Measurements from ENCODE around the gene ARHGEF38. TPM values are rescaled to one million over a fixed set of nuclear protein-coding genes. Genes with fewer than 3 reads are reported as not detected.

ARHGEF38 gene
- polyA plus RNA-seq, 3 donors = not detected

DNA sequence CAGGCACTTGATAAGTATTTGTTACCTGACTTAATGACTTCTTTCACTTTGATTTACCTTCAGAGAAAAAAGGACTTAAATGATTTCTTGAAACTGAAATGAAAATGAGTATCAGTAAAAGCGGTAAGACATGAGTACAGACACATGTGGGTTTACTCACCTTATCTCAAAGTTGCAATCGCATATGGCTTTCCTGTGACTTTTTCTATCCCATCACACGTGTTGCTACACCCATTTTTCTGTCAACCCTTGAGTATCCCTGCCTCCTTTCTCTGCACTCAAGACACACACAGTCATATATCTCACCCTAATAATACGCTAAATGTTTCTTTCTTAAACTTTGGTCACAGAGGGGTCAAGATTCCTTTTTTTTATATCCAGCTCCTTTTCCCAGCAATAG lies 11.0 kb upstream of the ARHGEF38 start:
- no peak for DNase-seq
- no peak overlapping the region for H3K27ac Mint-ChIP-seq
- H2AFZ ChIP-seq (ENCODE audit: insufficient read depth, low read depth, low read length, poor library complexity, severe bottlenecking) = no peak overlapping the region

DNA sequence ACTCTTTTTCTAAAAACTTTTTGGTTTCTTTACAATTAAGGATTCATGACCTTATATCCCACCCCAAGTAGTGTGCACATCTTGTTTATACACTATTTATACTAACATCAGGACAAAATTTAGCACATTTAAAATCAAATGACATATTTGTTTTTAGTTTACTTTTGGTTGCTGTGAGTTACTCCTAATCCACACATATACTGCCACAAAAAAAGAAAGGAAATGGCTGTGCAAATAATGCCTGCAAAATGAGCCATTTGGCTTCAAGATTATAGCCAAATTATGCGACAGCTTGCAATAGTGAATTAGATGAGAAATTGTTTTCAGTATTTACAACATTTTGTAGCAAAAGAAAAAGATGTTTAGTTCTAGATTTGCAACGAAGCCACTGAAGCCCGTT lies 10.4 kb upstream of the ARHGEF38 start:
- H3K27me3 Mint-ChIP-seq (ENCODE audit: low read depth in 3 of 3) = peaks cover 0 to 6% (median 0%) of the 10 kb centered on the region in 3 donors
- TF ChIP-seq, protein P1, sequence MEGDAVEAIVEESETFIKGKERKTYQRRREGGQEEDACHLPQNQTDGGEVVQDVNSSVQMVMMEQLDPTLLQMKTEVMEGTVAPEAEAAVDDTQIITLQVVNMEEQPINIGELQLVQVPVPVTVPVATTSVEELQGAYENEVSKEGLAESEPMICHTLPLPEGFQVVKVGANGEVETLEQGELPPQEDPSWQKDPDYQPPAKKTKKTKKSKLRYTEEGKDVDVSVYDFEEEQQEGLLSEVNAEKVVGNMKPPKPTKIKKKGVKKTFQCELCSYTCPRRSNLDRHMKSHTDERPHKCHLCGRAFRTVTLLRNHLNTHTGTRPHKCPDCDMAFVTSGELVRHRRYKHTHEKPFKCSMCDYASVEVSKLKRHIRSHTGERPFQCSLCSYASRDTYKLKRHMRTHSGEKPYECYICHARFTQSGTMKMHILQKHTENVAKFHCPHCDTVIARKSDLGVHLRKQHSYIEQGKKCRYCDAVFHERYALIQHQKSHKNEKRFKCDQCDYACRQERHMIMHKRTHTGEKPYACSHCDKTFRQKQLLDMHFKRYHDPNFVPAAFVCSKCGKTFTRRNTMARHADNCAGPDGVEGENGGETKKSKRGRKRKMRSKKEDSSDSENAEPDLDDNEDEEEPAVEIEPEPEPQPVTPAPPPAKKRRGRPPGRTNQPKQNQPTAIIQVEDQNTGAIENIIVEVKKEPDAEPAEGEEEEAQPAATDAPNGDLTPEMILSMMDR (IDR thresholded peaks at IDR 0.05) = no peak
- H3K9me3 ChIP-seq (replicated peaks in 1 of 2; ENCODE audit: control insufficient read depth in 1 of 2, insufficient read depth in 1 of 2, low read length in 2 of 2) = no peaks in the 10 kb centered on the region
- no peaks in the 10 kb centered on the region for H3K36me3 Mint-ChIP-seq
- H3K4me2 ChIP-seq (replicated peaks; ENCODE audit: extremely low read depth, low read length, poor library complexity, severe bottlenecking) = no peak overlapping the region
- no peaks in the 10 kb centered on the region for H3K4me1 Mint-ChIP-seq
- H2AFZ ChIP-seq (ENCODE audit: insufficient read depth, low read depth, low read length, poor library complexity, severe bottlenecking) = no peak overlapping the region
- intact Hi-C loops (cut with micrococcal nuclease) = no loop called here
- H3K4me3 Mint-ChIP-seq = no peak overlapping the region
- no peaks in the 10 kb centered on the region for H4K20me1 ChIP-seq (ENCODE audit: insufficient read depth, low read length)
- H3K9me3 Mint-ChIP-seq = no peaks in the 10 kb centered on the region
- no CpG with 5 or more reads among the region's 3 CpGs for WGBS (ENCODE audit: insufficient coverage)
- no peak overlapping the region for H3K27ac Mint-ChIP-seq
- no peak for DNase-seq
- no peaks in the 10 kb centered on the region for H3K36me3 ChIP-seq (replicated peaks in 1 of 2; ENCODE audit: control insufficient read depth in 1 of 2, insufficient read depth in 2 of 2, low read length in 2 of 2)
- no peaks in the 10 kb centered on the region for H3K4me1 ChIP-seq (ENCODE audit: control insufficient read depth in 1 of 2, insufficient read depth in 2 of 2, low read length in 2 of 2)
- no peak overlapping the region for H3K4me3 ChIP-seq (replicated peaks in 1 of 3; ENCODE audit: low read depth in 2 of 3, low read length in 3 of 3)
- H3K79me2 ChIP-seq (ENCODE audit: insufficient read depth, low read length) = no peaks in the 10 kb centered on the region
- no peak overlapping the region for H3K27ac ChIP-seq (ENCODE audit: low read depth in 1 of 2, low read length in 2 of 2)
- no peaks in the 10 kb centered on the region for H3K27me3 ChIP-seq (ENCODE audit: control insufficient read depth in 2 of 2, insufficient read depth in 2 of 2, low read length in 2 of 2)
- H3K9ac ChIP-seq (ENCODE audit: insufficient read depth, low read length, poor library complexity, severe bottlenecking) = no peak overlapping the region

More for the DNA sequence above, 11.0 kb upstream of the ARHGEF38 start:
- Histone ChIP-seq H3K27ac (ENCODE audit: low read depth in 1 of 2, low read length in 2 of 2) (no peak overlapping the region), H3K4me2 (replicated peaks; ENCODE audit: extremely low read depth, low read length, poor library complexity, severe bottlenecking) (no peak overlapping the region), H3K9me3 (replicated peaks in 1 of 2; ENCODE audit: control insufficient read depth in 1 of 2, insufficient read depth in 1 of 2, low read length in 2 of 2) (no peaks in the 10 kb centered on the region), H3K79me2 (ENCODE audit: insufficient read depth, low read length) (no peaks in the 10 kb centered on the region), H3K4me3 (replicated peaks in 1 of 3; ENCODE audit: low read depth in 2 of 3, low read length in 3 of 3) (no peak overlapping the region), H3K4me1 (ENCODE audit: control insufficient read depth in 1 of 2, insufficient read depth in 2 of 2, low read length in 2 of 2) (no peaks in the 10 kb centered on the region), H4K20me1 (ENCODE audit: insufficient read depth, low read length) (no peaks in the 10 kb centered on the region), H3K27me3 (ENCODE audit: control insufficient read depth in 2 of 2, insufficient read depth in 2 of 2, low read length in 2 of 2) (no peaks in the 10 kb centered on the region), H3K9ac (ENCODE audit: insufficient read depth, low read length, poor library complexity, severe bottlenecking) (no peak overlapping the region), H3K36me3 (replicated peaks in 1 of 2; ENCODE audit: control insufficient read depth in 1 of 2, insufficient read depth in 2 of 2, low read length in 2 of 2) (no peaks in the 10 kb centered on the region)
- no peak overlapping the region for H3K4me3 Mint-ChIP-seq
- TF ChIP-seq, protein P1 (IDR thresholded peaks at IDR 0.05) = no peak
- intact Hi-C loops (cut with micrococcal nuclease) = no loop called here
- peaks cover 0 to 6% (median 0%) of the 10 kb centered on the region in 3 donors for H3K27me3 Mint-ChIP-seq (ENCODE audit: low read depth in 3 of 3)
- no peaks in the 10 kb centered on the region for H3K4me1 Mint-ChIP-seq
- WGBS (ENCODE audit: insufficient coverage) = 29% methylated on average over 3 of the region's 4 CpGs
- H3K36me3 Mint-ChIP-seq = no peaks in the 10 kb centered on the region
- H3K9me3 Mint-ChIP-seq = peaks cover 0 to 1% (median 0%) of the 10 kb centered on the region in 7 donors

Measured in CD14-positive monocyte (primary cell).